HG03135 (cell line): ENCODE measurements around the gene MACROH2A1.

Experiments
- ATAC-seq: cut with Tn5 transposase; IDR thresholded peaks from one replicate; pipeline ENCODE4 v1.9.1; 2021; ENCODE audit warnings: mild to moderate bottlenecking, moderate library complexity; ENCODE audit not compliant: unreplicated experiment

MACROH2A1 gene

GRCh38 chr5:135398160-135398854 is 724 bp downstream of the MACROH2A1 start:
- ATAC-seq = peak; percentile 42

- no peak for ATAC-seq
Observed at GRCh38 chr5:135397084-135397483, 1.9 kb downstream of the MACROH2A1 start.

GRCh38 chr5:135396459-135397055 is 2.5 kb downstream of the MACROH2A1 start:
- no peak for ATAC-seq

- ATAC-seq = no peak
Observed at GRCh38 chr5:135395866-135396265, 3.2 kb downstream of the MACROH2A1 start.

- ATAC-seq = no peak
Observed at GRCh38 chr5:135395451-135395850, 3.6 kb downstream of the MACROH2A1 start.

GRCh38 chr5:135394095-135394494 is 4.9 kb downstream of the MACROH2A1 start:
- ATAC-seq = no peak

GRCh38 chr5:135393691-135394090 is 5.3 kb downstream of the MACROH2A1 start:
- no peak for ATAC-seq

GRCh38 chr5:135393229-135393628 is 5.8 kb downstream of the MACROH2A1 start:
- no peak for ATAC-seq

GRCh38 chr5:135392256-135392655 is 6.8 kb downstream of the MACROH2A1 start:
- no peak for ATAC-seq

- ATAC-seq = no peak
Observed at GRCh38 chr5:135391869-135392255, 7.2 kb downstream of the MACROH2A1 start.

GRCh38 chr5:135391116-135391868 is 7.7 kb downstream of the MACROH2A1 start:
- ATAC-seq = no peak

- ATAC-seq = no peak
Observed at GRCh38 chr5:135388860-135389435, 10.1 kb downstream of the MACROH2A1 start.

- ATAC-seq = no peak
Observed at GRCh38 chr5:135387629-135387960, 11.4 kb downstream of the MACROH2A1 start.

- no peak for ATAC-seq
Observed at GRCh38 chr5:135386886-135387628, 12.0 kb downstream of the MACROH2A1 start.

GRCh38 chr5:135386096-135386495 is 12.9 kb downstream of the MACROH2A1 start:
- no peak for ATAC-seq

GRCh38 chr5:135385576-135385975 is 13.5 kb downstream of the MACROH2A1 start:
- ATAC-seq = no peak

GRCh38 chr5:135384898-135385297 is 14.1 kb downstream of the MACROH2A1 start:
- no peak for ATAC-seq

GRCh38 chr5:135383803-135384495 is 15.1 kb downstream of the MACROH2A1 start:
- no peak for ATAC-seq

GRCh38 chr5:135382981-135383380 is 16.1 kb downstream of the MACROH2A1 start:
- no peak for ATAC-seq

- no peak for ATAC-seq
Observed at GRCh38 chr5:135382106-135382790, 16.8 kb downstream of the MACROH2A1 start.
